Dendritic cell treated with granulocyte-macrophage colony-stimulating factor and Interleukin-4, amounts not matched to agents 40 ng/mL and 50 ng/mL, for 4 days (primary cell): ENCODE data around the gene MPPED1.

Source experiments
- H3K27ac Mint-ChIP-seq: one replicate; pipeline ENCODE4 v1.8.0; 2022; ENCODE audit warnings: mild to moderate bottlenecking, mixed read lengths
- H3K27me3 Mint-ChIP-seq: one replicate; pipeline ENCODE4 v1.8.0; 2022; ENCODE audit warnings: mild to moderate bottlenecking, mixed read lengths
- H3K36me3 Mint-ChIP-seq: one replicate; pipeline ENCODE4 v1.8.0; 2022; ENCODE audit warnings: low read depth, mixed read lengths
- H3K4me1 Mint-ChIP-seq: one replicate; pipeline ENCODE4 v1.8.0; 2022; ENCODE audit warnings: low read depth, mixed read lengths
- H3K4me3 Mint-ChIP-seq: one replicate; pipeline ENCODE4 v1.8.0; 2022; ENCODE audit warnings: mild to moderate bottlenecking, moderate library complexity, mixed read lengths
- H3K9me3 Mint-ChIP-seq: one replicate; pipeline ENCODE4 v1.8.0; 2022; ENCODE audit warnings: mixed read lengths
- intact Hi-C: fragments of 100-400 bp; cut with micrococcal nuclease; formaldehyde crosslinking; loops from one replicate; pipeline ENCODE4 v1.15.0; 2022

MPPED1 gene

GRCh38 chr22:43425976-43426785 is 14.4 kb downstream of the MPPED1 start:
- Mint-ChIP-seq H3K9me3 (no peaks in the 10 kb centered on the region), H3K27ac (no peak overlapping the region), H3K4me1 (no peaks in the 10 kb centered on the region), H3K27me3 (peaks cover 3% of the 10 kb centered on the region), H3K36me3 (no peaks in the 10 kb centered on the region), H3K4me3 (no peak overlapping the region)
- intact Hi-C loops, result no loop called here

- Mint-ChIP-seq H3K4me3 (no peak overlapping the region), H3K36me3 (no peaks in the 10 kb centered on the region), H3K4me1 (no peaks in the 10 kb centered on the region), H3K27me3 (peaks cover 4% of the 10 kb centered on the region), H3K9me3 (no peaks in the 10 kb centered on the region), H3K27ac (no peak overlapping the region)
- intact Hi-C loops, result no loop called here
Observed at GRCh38 chr22:43426816-43427215, 15.0 kb downstream of the MPPED1 start.

GRCh38 chr22:43427296-43428004 is 15.6 kb downstream of the MPPED1 start:
- no peaks in the 10 kb centered on the region for H3K9me3 Mint-ChIP-seq
- H3K4me3 Mint-ChIP-seq, result no peak overlapping the region
- H3K27ac Mint-ChIP-seq, result no peak overlapping the region
- H3K36me3 Mint-ChIP-seq, result no peaks in the 10 kb centered on the region
- no peaks in the 10 kb centered on the region for H3K4me1 Mint-ChIP-seq
- intact Hi-C loops, result no loop called here
- H3K27me3 Mint-ChIP-seq, result peaks cover 9% of the 10 kb centered on the region

DNA sequence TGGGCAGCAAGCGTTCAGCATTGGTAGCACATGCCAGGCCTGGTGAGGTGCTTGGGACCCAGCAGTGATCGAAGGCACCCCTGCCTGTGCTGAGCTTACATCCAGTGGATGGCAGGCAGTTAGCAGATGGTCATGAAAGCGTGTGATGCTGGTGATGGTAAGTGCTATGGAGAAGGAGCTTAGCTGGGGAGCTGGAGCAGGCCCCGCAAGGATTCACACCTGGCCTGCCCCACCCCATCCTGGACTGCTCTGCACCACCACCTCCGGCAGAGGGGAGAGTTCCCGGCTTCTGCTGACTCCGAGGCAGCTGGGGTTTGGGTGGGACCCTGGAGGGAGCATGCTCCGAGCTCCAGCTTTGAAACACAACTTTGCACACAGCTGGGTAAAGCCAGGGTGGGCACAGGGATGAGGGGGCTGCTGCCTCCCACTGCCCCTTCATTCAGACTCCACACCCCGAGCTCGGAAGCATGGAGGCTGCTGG is 16.2 kb downstream of the MPPED1 start:
- intact Hi-C loops, result no loop called here
- peaks cover 10% of the 10 kb centered on the region for H3K27me3 Mint-ChIP-seq
- no peak overlapping the region for H3K4me3 Mint-ChIP-seq
- H3K36me3 Mint-ChIP-seq, result no peaks in the 10 kb centered on the region
- H3K4me1 Mint-ChIP-seq, result no peaks in the 10 kb centered on the region
- no peak overlapping the region for H3K27ac Mint-ChIP-seq
- H3K9me3 Mint-ChIP-seq, result no peaks in the 10 kb centered on the region

DNA sequence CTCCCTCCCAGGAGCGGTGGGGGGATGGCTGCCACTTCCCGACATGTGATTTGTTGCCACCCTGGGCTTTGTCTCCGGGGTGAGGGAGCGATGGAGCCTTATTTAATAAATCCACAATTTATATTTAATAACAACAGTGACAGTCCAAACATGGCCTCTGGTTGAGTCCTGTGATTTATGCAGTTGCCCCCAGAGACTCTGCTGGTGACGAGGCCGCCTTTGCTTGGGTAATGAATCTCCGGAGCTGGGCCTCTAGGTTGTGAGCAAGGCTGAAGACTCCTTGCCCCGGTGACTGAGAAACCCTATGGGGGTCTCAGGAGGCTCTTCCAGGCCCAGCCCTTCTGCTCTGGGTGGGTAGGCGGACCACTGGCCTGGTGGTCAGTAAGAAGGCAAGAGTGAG is 16.7 kb downstream of the MPPED1 start:
- Mint-ChIP-seq H3K27me3 (peaks cover 10% of the 10 kb centered on the region), H3K36me3 (no peaks in the 10 kb centered on the region), H3K4me1 (no peaks in the 10 kb centered on the region), H3K4me3 (no peak overlapping the region), H3K9me3 (no peaks in the 10 kb centered on the region), H3K27ac (no peak overlapping the region)
- intact Hi-C loops, result no loop called here

- Mint-ChIP-seq H3K4me3 (no peak overlapping the region), H3K4me1 (no peaks in the 10 kb centered on the region), H3K9me3 (no peaks in the 10 kb centered on the region), H3K36me3 (no peaks in the 10 kb centered on the region), H3K27ac (no peak overlapping the region), H3K27me3 (peaks cover 10% of the 10 kb centered on the region)
- intact Hi-C loops, result no loop called here
Observed at GRCh38 chr22:43429426-43429825, 17.6 kb downstream of the MPPED1 start.

GRCh38 chr22:43431808-43432554 is 20.2 kb downstream of the MPPED1 start:
- no peak overlapping the region for H3K27ac Mint-ChIP-seq
- H3K4me1 Mint-ChIP-seq, result no peaks in the 10 kb centered on the region
- H3K9me3 Mint-ChIP-seq, result no peaks in the 10 kb centered on the region
- H3K27me3 Mint-ChIP-seq, result peaks cover 10% of the 10 kb centered on the region
- H3K4me3 Mint-ChIP-seq, result no peak overlapping the region
- no peaks in the 10 kb centered on the region for H3K36me3 Mint-ChIP-seq
- intact Hi-C loops, result no loop called here

DNA sequence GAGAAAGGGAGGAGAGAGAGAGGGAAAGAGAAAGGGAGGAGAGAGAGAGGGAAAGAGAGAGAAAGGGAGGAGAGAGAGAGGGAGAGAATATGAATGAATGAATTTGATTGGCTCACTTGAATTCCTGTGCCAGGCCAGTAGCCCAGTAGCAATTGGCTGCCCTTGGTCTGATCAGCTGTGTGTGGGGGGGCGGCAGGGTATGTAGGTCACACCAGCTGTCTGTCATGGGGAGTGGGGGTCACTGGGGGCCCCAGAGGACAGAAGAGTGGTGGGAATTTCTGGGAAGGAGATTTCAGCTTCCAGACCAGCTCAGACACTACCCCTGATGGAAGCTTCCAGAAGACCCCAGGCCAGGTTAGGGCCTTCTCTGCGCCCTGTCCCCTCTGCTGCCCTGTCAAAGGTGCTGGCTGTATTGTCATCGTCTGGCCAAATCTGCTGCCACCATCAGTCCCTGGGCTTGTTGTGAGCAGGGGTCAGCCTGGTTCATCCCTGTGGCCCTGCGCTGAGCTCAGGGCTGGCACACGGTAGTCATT is 21.1 kb downstream of the MPPED1 start:
- Mint-ChIP-seq H3K27ac (no peak overlapping the region), H3K4me3 (no peak overlapping the region), H3K27me3 (peaks cover 10% of the 10 kb centered on the region), H3K9me3 (no peaks in the 10 kb centered on the region), H3K36me3 (no peaks in the 10 kb centered on the region), H3K4me1 (no peaks in the 10 kb centered on the region)
- intact Hi-C loops, result no loop called here

DNA sequence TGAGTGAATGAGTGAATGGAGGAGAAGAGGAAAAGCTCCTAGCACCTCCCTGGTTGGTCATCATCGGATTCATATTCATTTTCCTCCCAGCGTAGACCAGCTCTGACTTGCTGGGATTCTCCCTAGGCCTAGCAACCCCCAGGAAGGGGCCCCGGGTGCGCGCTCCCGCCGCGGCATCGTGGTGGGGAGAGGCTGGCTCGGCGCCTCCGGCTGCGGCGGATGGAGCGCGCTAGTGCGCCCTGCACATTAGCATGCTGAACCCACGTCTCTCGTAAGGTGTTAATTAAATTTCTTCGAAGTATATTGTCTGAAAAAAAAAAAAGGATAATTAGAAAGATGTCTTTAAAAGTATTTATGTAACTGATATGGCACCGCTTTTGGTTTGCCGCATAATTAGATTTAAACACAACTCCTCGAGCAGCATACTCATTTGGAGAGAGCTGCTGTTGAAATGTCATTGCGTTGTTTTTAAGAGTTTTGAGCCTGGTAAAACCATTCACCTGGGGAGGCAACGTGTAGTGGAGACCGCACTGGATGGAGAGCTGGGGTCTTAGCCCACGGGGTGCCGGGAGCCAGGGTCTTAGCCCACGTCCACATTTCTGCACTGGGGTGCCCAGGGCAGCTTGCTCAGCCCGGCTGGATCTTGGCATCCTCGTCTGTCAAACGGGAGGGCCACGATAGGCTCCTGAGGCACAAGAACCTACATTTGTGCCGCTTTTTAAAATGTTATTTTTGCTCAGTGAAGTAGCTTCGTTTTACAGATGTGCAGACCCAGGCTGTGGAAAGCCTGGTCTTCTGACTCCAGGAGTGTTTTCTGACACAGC is 21.8 kb downstream of the MPPED1 start:
- Mint-ChIP-seq H3K27me3 (peaks cover 10% of the 10 kb centered on the region), H3K9me3 (no peaks in the 10 kb centered on the region), H3K27ac (no peak overlapping the region), H3K36me3 (no peaks in the 10 kb centered on the region), H3K4me3 (no peak overlapping the region), H3K4me1 (no peaks in the 10 kb centered on the region)
- intact Hi-C loops, result no loop called here

DNA sequence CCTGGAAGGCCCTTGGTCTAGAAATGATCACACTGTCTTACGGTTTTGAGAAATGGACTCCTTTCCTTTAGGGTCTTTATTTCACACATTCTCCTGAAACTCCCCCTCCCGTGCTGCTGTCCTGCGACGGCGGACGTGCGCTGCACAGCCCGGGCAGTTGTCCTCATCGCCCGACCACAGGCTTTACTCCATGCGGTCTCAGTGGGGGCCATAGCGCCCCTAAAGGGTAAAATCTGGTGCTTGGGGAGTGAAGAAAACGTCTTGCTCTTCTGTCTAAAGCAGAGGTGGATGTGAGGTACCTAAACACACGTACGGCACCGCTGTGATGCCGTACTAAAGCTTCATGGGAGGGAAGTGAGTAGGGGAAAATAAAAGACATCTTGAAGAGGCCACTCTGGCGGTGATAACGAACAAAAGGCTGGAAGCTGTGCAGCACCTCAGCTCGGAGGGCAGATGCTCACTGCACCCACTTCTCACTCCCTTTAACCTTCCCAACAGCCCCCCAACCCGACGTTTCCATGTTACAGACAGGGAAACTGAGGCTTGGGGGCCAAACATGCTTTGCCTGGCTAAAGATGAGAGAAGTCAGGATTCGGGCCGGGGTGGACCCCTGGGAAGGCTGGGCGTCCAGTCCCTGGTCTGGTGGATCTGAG is 22.6 kb downstream of the MPPED1 start:
- intact Hi-C loops, result no loop called here
- Mint-ChIP-seq H3K27ac (no peak overlapping the region), H3K27me3 (peaks cover 10% of the 10 kb centered on the region), H3K9me3 (no peaks in the 10 kb centered on the region), H3K4me1 (no peaks in the 10 kb centered on the region), H3K36me3 (no peaks in the 10 kb centered on the region), H3K4me3 (no peak overlapping the region)

GRCh38 chr22:43434928-43435311 is 23.1 kb downstream of the MPPED1 start:
- Mint-ChIP-seq H3K36me3 (no peaks in the 10 kb centered on the region), H3K27ac (no peak overlapping the region), H3K9me3 (no peaks in the 10 kb centered on the region), H3K4me1 (no peaks in the 10 kb centered on the region), H3K27me3 (peaks cover 10% of the 10 kb centered on the region), H3K4me3 (no peak overlapping the region)
- intact Hi-C loops, result no loop called here

- Mint-ChIP-seq H3K4me3 (no peak overlapping the region), H3K27ac (no peak overlapping the region), H3K9me3 (no peaks in the 10 kb centered on the region), H3K27me3 (peaks cover 9% of the 10 kb centered on the region), H3K4me1 (no peaks in the 10 kb centered on the region), H3K36me3 (no peaks in the 10 kb centered on the region)
- intact Hi-C loops, result no loop called here
Observed at GRCh38 chr22:43435851-43436811, 24.3 kb downstream of the MPPED1 start.
